ENCODE results near the gene CFHR2. TPM values are rescaled to one million over a fixed set of nuclear protein-coding genes. Genes with fewer than 3 reads are reported as not detected.

The CFHR2 gene
- total and polyA plus RNA-seq, 7 donors: not detected

DNA sequence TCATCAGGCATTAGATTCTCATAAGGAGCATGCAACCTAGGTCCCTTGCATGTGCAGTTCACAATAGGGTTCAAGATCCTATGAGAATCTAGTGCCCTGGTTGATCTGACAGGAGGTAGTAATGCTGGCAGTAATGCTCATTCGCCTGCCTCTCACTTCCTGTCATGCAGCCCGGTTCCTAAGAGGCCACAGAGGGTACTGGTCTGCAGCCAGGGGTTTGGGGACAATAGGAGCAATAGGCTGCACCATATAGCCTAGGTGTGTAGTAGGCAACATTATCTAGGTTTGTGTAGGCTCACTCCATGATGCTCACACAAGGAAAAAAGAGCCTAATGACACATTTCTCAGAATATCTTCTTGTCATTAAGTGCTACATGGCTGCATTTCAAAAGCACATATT, 59.6 kb downstream of the CFHR2 start:
- Histone ChIP-seq H3K36me3 (no peaks in the 10 kb centered on the region), H3K4me3 (no peak overlapping the region), H3K9me3 (no peaks in the 10 kb centered on the region), H3K4me1 (no peaks in the 10 kb centered on the region), H3K27ac (no peak overlapping the region), H3K27me3 (no peaks in the 10 kb centered on the region)
- TF ChIP-seq EP300 (IDR thresholded peaks at IDR 0.05) (no peak), POLR2AphosphoS5 (IDR thresholded peaks at IDR 0.05) (no peak), POLR2A (IDR thresholded peaks at IDR 0.05) (no peak)
- TF ChIP-seq, protein P1, sequence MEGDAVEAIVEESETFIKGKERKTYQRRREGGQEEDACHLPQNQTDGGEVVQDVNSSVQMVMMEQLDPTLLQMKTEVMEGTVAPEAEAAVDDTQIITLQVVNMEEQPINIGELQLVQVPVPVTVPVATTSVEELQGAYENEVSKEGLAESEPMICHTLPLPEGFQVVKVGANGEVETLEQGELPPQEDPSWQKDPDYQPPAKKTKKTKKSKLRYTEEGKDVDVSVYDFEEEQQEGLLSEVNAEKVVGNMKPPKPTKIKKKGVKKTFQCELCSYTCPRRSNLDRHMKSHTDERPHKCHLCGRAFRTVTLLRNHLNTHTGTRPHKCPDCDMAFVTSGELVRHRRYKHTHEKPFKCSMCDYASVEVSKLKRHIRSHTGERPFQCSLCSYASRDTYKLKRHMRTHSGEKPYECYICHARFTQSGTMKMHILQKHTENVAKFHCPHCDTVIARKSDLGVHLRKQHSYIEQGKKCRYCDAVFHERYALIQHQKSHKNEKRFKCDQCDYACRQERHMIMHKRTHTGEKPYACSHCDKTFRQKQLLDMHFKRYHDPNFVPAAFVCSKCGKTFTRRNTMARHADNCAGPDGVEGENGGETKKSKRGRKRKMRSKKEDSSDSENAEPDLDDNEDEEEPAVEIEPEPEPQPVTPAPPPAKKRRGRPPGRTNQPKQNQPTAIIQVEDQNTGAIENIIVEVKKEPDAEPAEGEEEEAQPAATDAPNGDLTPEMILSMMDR (IDR thresholded peaks at IDR 0.05): no peak
- DNase-seq: no peak
- WGBS, 2 donors: 59 to 75% methylated on average over 2 of the region's 2 CpGs
- intact Hi-C loops (cut with DNase I): no loop called here

DNA sequence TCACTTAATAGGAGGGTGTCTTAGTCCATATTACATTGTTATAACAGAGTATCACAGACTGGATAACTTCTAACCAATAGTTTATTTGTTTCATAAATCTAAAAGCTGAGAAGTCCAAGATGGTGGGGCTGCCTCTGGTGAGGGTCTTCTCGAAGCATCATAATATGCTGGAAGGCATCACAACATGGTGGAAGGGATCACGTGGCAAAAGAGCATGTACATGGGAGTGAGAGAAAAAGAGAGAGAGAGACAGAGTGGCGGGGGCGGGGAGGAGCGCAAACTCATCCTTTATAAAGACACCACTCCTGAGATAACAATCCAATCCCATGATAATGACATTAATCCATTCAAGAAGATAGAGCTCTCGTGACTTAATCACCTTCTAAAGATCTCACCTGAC, 65.3 kb downstream of the CFHR2 start:
- H3K36me3 ChIP-seq: no peaks in the 10 kb centered on the region
- H3K27ac ChIP-seq: no peak overlapping the region
- H3K4me1 ChIP-seq: no peaks in the 10 kb centered on the region
- no peak for DNase-seq
- peaks cover 0 to 4% (median 0%) of the 10 kb centered on the region in 4 donors for H3K9me3 ChIP-seq
- WGBS, 2 donors: 84 to 89% methylated on average over 6 of the region's 6 CpGs
- intact Hi-C loops (cut with DNase I): no loop called here
- TF ChIP-seq, protein P1 (IDR thresholded peaks at IDR 0.05): no peak
- TF ChIP-seq POLR2A (IDR thresholded peaks at IDR 0.05) (no peak), EP300 (IDR thresholded peaks at IDR 0.05) (no peak), POLR2AphosphoS5 (IDR thresholded peaks at IDR 0.05) (no peak)
- no peak overlapping the region for H3K4me3 ChIP-seq
- no peaks in the 10 kb centered on the region for H3K27me3 ChIP-seq

Small RNA genes within 50 kb of the gene (small RNA-seq; reads per million reads assigned to genes)
- gene AL139418.1: 0 reads per million in 3 donors

Other genes starting within 250 kb of the CFHR2 start
- gene CFHR3, start 168.9 kb upstream of the CFHR2 start, total RNA-seq: under 1 TPM in 1 of 4 donors, not detected in 3; 0.36 TPM
- under 1 TPM in 1 of 3 donors, not detected in 2; 0.09 TPM for gene CFHR3, start 168.9 kb upstream of the CFHR2 start, polyA plus RNA-seq
- gene CFHR1, start 124.0 kb upstream of the CFHR2 start, total RNA-seq: under 1 TPM in 1 of 4 donors, not detected in 3; 0.36 TPM
- under 1 TPM in 1 of 3 donors, not detected in 2; 0.22 TPM for gene CFHR1, start 124.0 kb upstream of the CFHR2 start, polyA plus RNA-seq
- gene CFHR4, start 55.7 kb upstream of the CFHR2 start, total RNA-seq: not detected
- gene CFHR4, start 55.7 kb upstream of the CFHR2 start, polyA plus RNA-seq: not detected
- gene CFHR5, start 33.8 kb downstream of the CFHR2 start, total RNA-seq: not detected
- gene CFHR5, start 33.8 kb downstream of the CFHR2 start, polyA plus RNA-seq: not detected
- not detected for gene F13B, start 123.5 kb downstream of the CFHR2 start, total RNA-seq
- not detected for gene F13B, start 123.5 kb downstream of the CFHR2 start, polyA plus RNA-seq
- gene ASPM, start 202.9 kb downstream of the CFHR2 start, total RNA-seq: under 1 TPM; under 0.01 to 0.83 (median 0.70) TPM
- 1 to 10 TPM in 1 of 3 donors, under 1 TPM in 2; 0.60 to 5.9 (median 0.69) TPM for gene ASPM, start 202.9 kb downstream of the CFHR2 start, polyA plus RNA-seq

All from sigmoid colon (tissue), 7 donors.